22Rv1 (cell line): ENCODE measurements around the gene RNF181.

ENCODE experiments used
- CTCF ChIP-seq: fragments of 450-650 bp; IDR thresholded peaks from 2 replicates; pipeline ENCODE4 v1.5.1; 2017; ENCODE audit warnings: mild to moderate bottlenecking
- ZFX ChIP-seq: fragments of 450-650 bp; IDR thresholded peaks from 2 replicates; pipeline ENCODE4 v1.6.1; 2017; ENCODE audit warnings: antibody characterized with exemption, borderline replicate concordance

GRCh38 chr2:85549095-85549494 is 46.5 kb upstream of the RNF181 start:
- TF ChIP-seq CTCF (no peak), ZFX (no peak)
